GM12874 (cell line): ENCODE measurements around the gene ILK.

Experiments used
- TF ChIP-seq, protein P1 (sequence below): IDR thresholded peaks from 2 replicates; pipeline ENCODE4 v1.5.1; 2011; ENCODE audit warnings: low read depth, mild to moderate bottlenecking, control low read depth, low read length, moderate library complexity; ENCODE audit not compliant: insufficient read depth

The ILK gene

DNA sequence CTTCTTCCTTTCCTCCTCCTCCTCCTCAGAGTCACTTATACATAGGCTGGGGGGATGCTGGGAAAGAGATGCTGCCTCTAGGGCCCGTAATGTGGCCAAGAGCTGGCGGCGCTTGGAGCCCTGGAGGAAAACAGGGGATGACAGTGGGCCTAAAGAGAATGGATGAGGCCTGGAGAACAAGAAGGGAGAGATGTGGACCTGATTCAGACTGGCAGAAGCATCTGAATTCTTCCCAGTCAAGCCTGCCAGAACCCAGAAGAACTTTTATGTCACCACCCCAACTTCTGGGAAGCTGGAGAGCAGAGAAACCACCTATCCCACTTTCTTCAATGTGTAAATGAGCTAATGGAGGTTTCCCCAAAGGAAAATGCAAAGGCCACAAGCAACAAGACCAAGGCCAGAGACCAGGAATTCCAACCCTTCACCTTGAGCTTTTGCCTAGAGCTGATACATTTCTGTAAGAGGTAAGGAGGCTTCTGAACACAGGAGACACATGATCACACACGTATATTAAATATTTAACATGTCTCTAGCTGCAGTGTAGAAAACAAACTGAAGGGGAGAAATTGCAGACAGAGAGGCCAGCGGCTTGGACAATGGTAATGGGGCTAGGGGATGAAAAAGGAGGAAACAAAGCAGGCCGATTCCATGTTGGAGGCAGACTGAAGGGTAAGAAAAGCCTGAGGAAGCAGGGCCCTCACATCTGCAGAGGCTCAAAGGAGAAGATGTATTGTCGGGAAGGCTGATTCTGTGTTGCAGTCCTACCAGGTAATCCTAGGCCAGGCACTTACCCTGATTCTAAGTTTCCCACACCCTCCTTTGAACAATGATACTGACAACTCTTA is 1.3 kb upstream of the ILK start:
- TF ChIP-seq, protein P1, sequence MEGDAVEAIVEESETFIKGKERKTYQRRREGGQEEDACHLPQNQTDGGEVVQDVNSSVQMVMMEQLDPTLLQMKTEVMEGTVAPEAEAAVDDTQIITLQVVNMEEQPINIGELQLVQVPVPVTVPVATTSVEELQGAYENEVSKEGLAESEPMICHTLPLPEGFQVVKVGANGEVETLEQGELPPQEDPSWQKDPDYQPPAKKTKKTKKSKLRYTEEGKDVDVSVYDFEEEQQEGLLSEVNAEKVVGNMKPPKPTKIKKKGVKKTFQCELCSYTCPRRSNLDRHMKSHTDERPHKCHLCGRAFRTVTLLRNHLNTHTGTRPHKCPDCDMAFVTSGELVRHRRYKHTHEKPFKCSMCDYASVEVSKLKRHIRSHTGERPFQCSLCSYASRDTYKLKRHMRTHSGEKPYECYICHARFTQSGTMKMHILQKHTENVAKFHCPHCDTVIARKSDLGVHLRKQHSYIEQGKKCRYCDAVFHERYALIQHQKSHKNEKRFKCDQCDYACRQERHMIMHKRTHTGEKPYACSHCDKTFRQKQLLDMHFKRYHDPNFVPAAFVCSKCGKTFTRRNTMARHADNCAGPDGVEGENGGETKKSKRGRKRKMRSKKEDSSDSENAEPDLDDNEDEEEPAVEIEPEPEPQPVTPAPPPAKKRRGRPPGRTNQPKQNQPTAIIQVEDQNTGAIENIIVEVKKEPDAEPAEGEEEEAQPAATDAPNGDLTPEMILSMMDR: no peak

DNA sequence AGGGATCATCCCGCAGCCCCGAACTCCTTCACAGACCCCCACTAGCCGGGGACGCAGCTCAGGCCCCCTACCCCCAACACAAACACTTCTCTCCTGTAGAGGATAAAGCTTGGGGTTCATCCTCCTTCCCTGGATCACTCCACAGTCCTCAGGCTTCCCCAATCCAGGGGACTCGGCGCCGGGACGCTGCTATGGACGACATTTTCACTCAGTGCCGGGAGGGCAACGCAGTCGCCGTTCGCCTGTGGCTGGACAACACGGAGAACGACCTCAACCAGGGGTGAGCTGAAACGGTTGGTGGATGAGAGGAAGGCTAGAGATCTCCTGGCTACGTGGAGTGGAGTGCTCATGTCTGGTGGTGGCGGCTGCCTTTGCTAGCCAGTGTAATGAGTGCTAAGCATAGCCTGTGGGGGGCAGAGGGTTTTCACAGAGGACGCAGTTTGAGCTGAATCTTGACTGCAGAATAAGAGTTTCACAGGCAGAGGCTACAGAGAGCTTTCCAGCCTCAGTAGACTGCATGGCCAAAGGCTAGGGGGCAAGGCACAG is 580 bp downstream of the ILK start:
- TF ChIP-seq, protein P1: no peak

DNA sequence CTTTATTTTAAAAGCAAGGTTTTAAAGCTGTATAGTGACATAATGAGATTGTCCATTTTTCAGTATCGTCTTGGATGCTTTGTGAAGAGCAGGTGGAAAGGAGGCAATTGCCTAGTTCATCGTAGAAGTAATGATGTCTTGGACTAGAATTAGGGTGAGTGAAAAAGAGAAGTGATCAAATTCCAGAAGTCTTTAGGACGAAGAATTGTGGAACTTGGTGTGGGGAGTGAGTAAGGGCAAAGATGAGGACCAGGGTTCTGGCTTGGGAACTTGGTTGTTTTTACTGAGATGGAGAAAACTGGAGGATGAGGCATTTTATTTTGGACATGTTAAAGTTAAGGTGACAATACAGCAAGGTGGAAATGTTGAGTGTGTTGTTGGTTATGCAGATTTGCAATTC is 1.2 kb downstream of the ILK start:
- TF ChIP-seq, protein P1: no peak

DNA sequence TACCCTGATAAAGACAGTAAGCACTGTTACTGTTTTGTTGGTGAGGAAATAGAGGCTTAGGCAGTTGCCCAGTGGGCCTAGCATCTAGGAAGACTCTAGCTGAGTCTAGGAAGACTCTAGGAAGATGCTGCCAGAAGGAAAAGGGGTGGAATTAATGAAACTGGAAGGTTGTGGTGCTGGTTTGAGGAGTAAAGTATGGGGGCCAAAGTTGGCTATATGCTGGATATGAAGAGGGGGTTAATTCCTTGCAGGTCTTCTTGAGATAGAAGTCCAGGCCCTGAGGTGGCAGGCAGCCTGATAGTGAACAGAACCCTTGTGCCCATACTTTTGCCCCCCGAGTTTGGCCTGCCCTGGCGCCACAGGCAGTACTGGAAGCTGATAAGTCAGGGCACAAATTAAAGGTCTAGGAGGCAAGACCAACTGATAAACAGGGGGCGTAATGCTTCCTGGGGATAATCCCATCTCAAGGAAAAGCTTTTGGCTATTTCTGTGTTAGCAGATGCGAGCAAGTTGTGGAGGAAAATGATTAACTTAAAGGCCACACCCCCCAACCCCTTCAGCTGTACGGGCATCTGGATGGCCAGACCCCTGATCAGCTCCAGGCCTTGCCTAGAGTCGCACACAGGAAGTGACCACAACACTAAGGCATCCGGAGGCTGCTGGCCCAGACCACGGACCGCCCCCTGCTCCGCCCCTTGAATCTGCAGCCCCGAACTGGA is 3.1 kb downstream of the ILK start:
- TF ChIP-seq, protein P1: no peak

DNA sequence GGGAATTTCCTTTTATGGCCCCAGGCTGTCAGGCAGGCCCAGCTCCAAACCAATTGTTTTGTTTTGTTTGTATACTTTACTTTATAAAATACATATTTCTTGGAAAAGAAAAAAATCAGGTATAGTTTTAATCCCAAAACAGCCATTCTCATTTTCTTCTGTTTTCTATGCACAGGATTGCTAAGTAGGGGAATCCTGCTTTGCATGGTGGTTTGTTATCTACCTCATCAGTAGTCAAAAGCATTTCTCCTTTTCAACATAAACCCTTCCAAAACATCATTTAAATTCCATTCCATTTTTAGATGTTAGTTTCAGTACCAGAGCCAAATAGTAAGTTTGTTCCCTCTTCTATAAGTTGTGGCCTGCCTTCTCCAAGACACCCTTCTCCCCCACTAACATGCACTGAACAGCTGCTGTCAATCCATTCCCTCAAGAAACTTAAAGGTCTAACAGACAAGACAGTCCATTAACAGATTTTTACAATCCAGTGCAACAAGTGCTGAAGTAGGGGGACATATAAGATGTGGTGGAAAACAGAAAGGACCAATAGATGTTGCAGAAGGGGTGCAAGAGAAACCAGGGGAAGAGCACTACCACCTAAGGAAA is 3.7 kb downstream of the ILK start:
- TF ChIP-seq, protein P1: no peak

DNA sequence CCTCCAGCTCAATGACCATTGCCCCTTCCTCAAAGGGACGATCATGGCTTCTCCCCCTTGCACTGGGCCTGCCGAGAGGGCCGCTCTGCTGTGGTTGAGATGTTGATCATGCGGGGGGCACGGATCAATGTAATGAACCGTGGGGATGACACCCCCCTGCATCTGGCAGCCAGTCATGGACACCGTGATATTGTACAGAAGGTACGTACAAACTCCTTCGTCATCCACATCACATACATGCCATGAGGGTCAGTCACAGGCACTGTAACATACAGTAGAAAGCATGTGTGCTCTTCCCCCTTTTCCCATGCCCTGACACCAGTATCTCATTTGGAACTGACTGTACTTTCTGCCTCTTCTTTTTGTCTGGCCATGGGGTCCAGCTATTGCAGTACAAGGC is 4.4 kb downstream of the ILK start:
- TF ChIP-seq, protein P1: no peak
